Transverse colon (tissue), 4 donors: ENCODE measurements around the gene RTN4. TPM values are rescaled to one million over a fixed set of nuclear protein-coding genes. Genes with fewer than 3 reads are reported as not detected.

Source experiments
- DNase-seq: peaks from one replicate; pipeline ENCODE4 v3.0.0-alpha.2; 2019
- H3K27ac ChIP-seq, 4 donors: fragments of 200-600 bp; sonication (generic); 2 replicates each; pipeline ENCODE4 v1.5.1; 2016 to 2018; ENCODE audit warnings: inconsistent platforms in 4 of 4
- H3K27me3 ChIP-seq: fragments of 200-600 bp; sonication (generic); 2 replicates; pipeline ENCODE4 v1.5.1; 2017; ENCODE audit warnings: inconsistent platforms
- H3K36me3 ChIP-seq, 4 donors: fragments of 200-600 bp; sonication (generic); 2 replicates each; pipeline ENCODE4 v1.5.1; 2017 to 2019; ENCODE audit warnings: inconsistent platforms in 4 of 4
- H3K4me1 ChIP-seq, 4 donors: fragments of 200-600 bp; sonication (generic); 2 replicates each; pipeline ENCODE4 v1.5.1; 2017 to 2020; ENCODE audit warnings: inconsistent platforms in 4 of 4
- H3K4me3 ChIP-seq, 4 donors: fragments of 200-600 bp; sonication (generic); 1 replicate in 1 of 4; 2 replicates in 3 of 4; pipeline versions ENCODE4 v1.5.1 to v1.6.1; 2017 to 2019; ENCODE audit warnings: inconsistent platforms in 4 of 4
- H3K9me3 ChIP-seq, 2 donors: fragments of 200-600 bp; sonication (generic); 2 replicates each; pipeline ENCODE4 v1.5.1; 2017 to 2019; ENCODE audit warnings: inconsistent platforms in 2 of 2
- EP300 ChIP-seq: sonication (generic); formaldehyde crosslinking; IDR thresholded peaks from one replicate; pipeline ENCODE4 v1.6.1; 2017; ENCODE audit warnings: antibody characterized with exemption, low read depth
- POLR2A ChIP-seq: fragments of 450-650 bp; IDR thresholded peaks from one replicate; pipeline ENCODE4 v1.6.1; 2016; ENCODE audit warnings: antibody characterized with exemption, mild to moderate bottlenecking, moderate library complexity
- POLR2AphosphoS5 ChIP-seq, 3 donors: sonication (generic); formaldehyde crosslinking; IDR thresholded peaks; one replicate each; pipeline ENCODE4 v1.6.1; 2016; ENCODE audit warnings: antibody characterized with exemption in 3 of 3
- WGBS, 2 donors: methylation state at CpG; one replicate each; pipeline ENCODE4 v1.1.5; 2018; ENCODE audit warnings: low coverage in 1 of 2; 5-methylcytosine and 5-hydroxymethylcytosine counted together
- in situ Hi-C, 4 donors: fragments of 200-750 bp; cut with MboI; loops; one replicate each; pipeline versions ENCODE4 v1.15.0 to v1.15.1; 2017; ENCODE audit warnings: low sequenced_read_pairs in 3 of 4, low pct_ligation_motif_present in 1 of 4, low pct_unique_long_range_greater_than_20kb in 1 of 4
- intact Hi-C: fragments of 100-400 bp; cut with DNase I; formaldehyde crosslinking; loops from one replicate; pipeline ENCODE4 v1.15.1; 2023; ENCODE audit warnings: low total_unique reads
- total RNA-seq, 4 donors: library from RNA; depleted of rRNA; stranded (reverse); fragments of >200 nt; gene quantifications; one replicate each; pipeline ENCODE4 v1.1.0, GENCODE V29; 2016
- TF ChIP-seq, protein P1 (sequence below), 5 experiments: fragments of 200-600 bp in 3 of 5; fragments of 450-650 bp in 2 of 5; sonication (generic) in 3 of 5; IDR thresholded peaks; 1 replicate in 2 of 5; 2 replicates in 3 of 5; pipeline ENCODE4 v1.5.1; 2016 to 2017; ENCODE audit warnings: antibody characterized with exemption in 5 of 5, inconsistent platforms in 3 of 5, mild to moderate bottlenecking in 2 of 5, moderate library complexity in 1 of 5

The RTN4 gene
- total RNA-seq, 4 donors from 2014 or later, result 82.2 to 212 (median 183) TPM

DNA sequence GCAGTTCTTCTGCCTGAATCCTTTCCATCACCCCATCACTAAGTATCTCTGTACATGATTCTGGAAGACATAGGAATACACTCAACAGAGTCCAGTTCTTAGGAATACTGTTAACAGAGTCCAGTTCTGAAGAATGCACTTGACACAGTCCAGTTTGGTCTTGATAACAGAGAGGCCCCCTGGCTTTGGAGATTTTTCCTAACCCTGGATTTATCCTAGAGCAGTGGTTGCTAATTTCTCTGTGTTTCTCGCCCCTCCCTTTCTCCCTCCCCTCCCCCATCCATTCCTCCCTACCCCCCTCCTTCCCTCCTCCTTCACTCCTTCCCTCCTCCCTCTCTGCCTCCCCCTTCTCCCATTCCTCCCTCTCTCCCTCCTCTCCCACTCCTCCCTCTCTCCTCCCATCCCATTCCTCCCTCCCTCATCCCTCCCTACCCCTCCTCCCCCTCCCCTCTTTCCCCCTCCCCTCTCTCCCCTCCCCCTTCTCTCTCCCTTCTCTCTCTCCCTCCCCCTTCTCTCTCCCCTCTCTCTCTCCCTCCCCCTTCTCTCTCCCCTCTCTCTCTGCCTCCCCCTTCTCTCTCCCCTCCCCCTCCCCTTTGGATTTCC is 105.4 kb downstream of the RTN4 start:
- no peak overlapping the region for H3K4me3 ChIP-seq
- WGBS, 2 donors, result 33 to 91% methylated on average over 1 of the region's 1 CpG
- no peaks in the 10 kb centered on the region for H3K27me3 ChIP-seq
- no peak overlapping the region for H3K27ac ChIP-seq
- H3K36me3 ChIP-seq, result no peaks in the 10 kb centered on the region
- in situ Hi-C loops (no loop called here), intact Hi-C loops (no loop called here)
- TF ChIP-seq, protein P1, sequence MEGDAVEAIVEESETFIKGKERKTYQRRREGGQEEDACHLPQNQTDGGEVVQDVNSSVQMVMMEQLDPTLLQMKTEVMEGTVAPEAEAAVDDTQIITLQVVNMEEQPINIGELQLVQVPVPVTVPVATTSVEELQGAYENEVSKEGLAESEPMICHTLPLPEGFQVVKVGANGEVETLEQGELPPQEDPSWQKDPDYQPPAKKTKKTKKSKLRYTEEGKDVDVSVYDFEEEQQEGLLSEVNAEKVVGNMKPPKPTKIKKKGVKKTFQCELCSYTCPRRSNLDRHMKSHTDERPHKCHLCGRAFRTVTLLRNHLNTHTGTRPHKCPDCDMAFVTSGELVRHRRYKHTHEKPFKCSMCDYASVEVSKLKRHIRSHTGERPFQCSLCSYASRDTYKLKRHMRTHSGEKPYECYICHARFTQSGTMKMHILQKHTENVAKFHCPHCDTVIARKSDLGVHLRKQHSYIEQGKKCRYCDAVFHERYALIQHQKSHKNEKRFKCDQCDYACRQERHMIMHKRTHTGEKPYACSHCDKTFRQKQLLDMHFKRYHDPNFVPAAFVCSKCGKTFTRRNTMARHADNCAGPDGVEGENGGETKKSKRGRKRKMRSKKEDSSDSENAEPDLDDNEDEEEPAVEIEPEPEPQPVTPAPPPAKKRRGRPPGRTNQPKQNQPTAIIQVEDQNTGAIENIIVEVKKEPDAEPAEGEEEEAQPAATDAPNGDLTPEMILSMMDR (IDR thresholded peaks at IDR 0.05), result no peak
- TF ChIP-seq EP300, result no peak
- no peak for TF ChIP-seq POLR2A
- no peak for TF ChIP-seq POLR2AphosphoS5 (IDR thresholded peaks at IDR 0.05)
- DNase-seq, result no peak
- no peaks in the 10 kb centered on the region for H3K4me1 ChIP-seq
- no peaks in the 10 kb centered on the region for H3K9me3 ChIP-seq

DNA sequence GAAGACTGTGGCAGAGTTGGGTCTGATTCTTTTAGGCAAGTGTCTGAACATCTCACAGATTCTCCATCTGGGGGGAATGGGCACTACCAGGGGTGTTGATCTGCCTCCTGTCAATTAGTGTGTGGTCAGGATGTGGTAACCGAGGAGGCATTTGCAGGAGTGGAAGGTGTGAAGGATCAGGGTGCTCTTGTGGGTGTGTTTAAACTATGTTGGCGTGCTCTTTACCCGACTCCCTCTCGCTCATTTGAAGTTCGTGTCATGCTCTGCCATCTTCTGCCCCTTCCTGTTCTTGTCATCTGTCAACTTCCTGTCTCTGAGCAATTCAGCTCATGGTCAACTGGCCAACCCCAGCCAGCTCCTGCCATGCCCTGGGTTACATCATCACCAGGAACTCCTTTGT is 107.9 kb downstream of the RTN4 start:
- no peaks in the 10 kb centered on the region for H3K36me3 ChIP-seq
- in situ Hi-C loops (no loop called here), intact Hi-C loops (no loop called here)
- TF ChIP-seq POLR2AphosphoS5 (IDR thresholded peaks at IDR 0.05) (no peak), POLR2A (no peak), EP300 (no peak)
- TF ChIP-seq, protein P1 (IDR thresholded peaks at IDR 0.05), result no peak
- H3K4me1 ChIP-seq, result no peaks in the 10 kb centered on the region
- peaks cover 0 to 10% of the 10 kb centered on the region in 2 donors for H3K9me3 ChIP-seq
- H3K4me3 ChIP-seq, result no peak overlapping the region
- no peak overlapping the region for H3K27ac ChIP-seq
- no peak for DNase-seq
- 81 to 90% methylated on average over 2 to 5 of the region's 5 CpGs for WGBS, 2 donors
- no peaks in the 10 kb centered on the region for H3K27me3 ChIP-seq

- no peaks in the 10 kb centered on the region for H3K4me1 ChIP-seq
- H3K27me3 ChIP-seq, result no peaks in the 10 kb centered on the region
- intact Hi-C loops (no loop called here), in situ Hi-C loops (no loop called here)
- 91 to 100% methylated on average over 4 to 15 of the region's 15 CpGs for WGBS, 2 donors
- TF ChIP-seq, protein P1 (IDR thresholded peaks at IDR 0.05), result no peak
- TF ChIP-seq POLR2A (no peak), POLR2AphosphoS5 (IDR thresholded peaks at IDR 0.05) (no peak), EP300 (no peak)
- H3K4me3 ChIP-seq, result no peak overlapping the region
- no peak overlapping the region for H3K27ac ChIP-seq
- H3K9me3 ChIP-seq, result peaks cover 0 to 10% of the 10 kb centered on the region in 2 donors
- no peak for DNase-seq
- H3K36me3 ChIP-seq, result no peaks in the 10 kb centered on the region
Measured at GRCh38 chr2:54941248-54941984, 108.8 kb downstream of the RTN4 start.

- DNase-seq, result no peak
- Histone ChIP-seq H3K9me3 (peaks cover 0 to 10% of the 10 kb centered on the region in 2 donors), H3K27ac (no peak overlapping the region), H3K27me3 (no peaks in the 10 kb centered on the region), H3K4me1 (no peaks in the 10 kb centered on the region), H3K4me3 (no peak overlapping the region), H3K36me3 (no peaks in the 10 kb centered on the region)
- TF ChIP-seq, protein P1 (IDR thresholded peaks at IDR 0.05), result no peak
- TF ChIP-seq POLR2A, result no peak
- no peak for TF ChIP-seq EP300
- no peak for TF ChIP-seq POLR2AphosphoS5 (IDR thresholded peaks at IDR 0.05)
- in situ Hi-C loops (no loop called here), intact Hi-C loops (no loop called here)
- 52 to 56% methylated on average over 3 of the region's 3 CpGs for WGBS, 2 donors
Measured at GRCh38 chr2:54940723-54941122, 109.5 kb downstream of the RTN4 start.
